GM12878 (cell line): ENCODE data around the gene LARGE1. TPM values are rescaled to one million over a fixed set of nuclear protein-coding genes. Genes with fewer than 3 reads are reported as not detected.

Experiments used
- ATAC-seq: fragments of 200-7000 bp; cut with Tn5 transposase; 3 replicates; pipeline ENCODE4 v1.9.1; 2020; ENCODE audit warnings: mild to moderate bottlenecking, moderate library complexity
- BruUV-seq: library from RNA; stranded (reverse); fragments of 400-500 nt; replicated peaks from 2 replicates; lab custom pipeline; 2021; lab: Mats Ljungman, UMichigan
- CTCF ChIA-PET: fragments of 300-600 bp; sonication (Branson Sonifier 250); formaldehyde crosslinking; extraction: SDS; loops from one replicate; lab custom pipeline; 2021; ENCODE audit warnings: inconsistent platforms; lab: Yijun Ruan, JAX
- POLR2A ChIA-PET: fragments of 350-600 bp; formaldehyde crosslinking; extraction: SDS; loops from one replicate; lab custom pipeline; 2021; ENCODE audit warnings: inconsistent platforms; lab: Charles Lee
- RAD21 ChIA-PET: fragments of 300-600 bp; sonication (Branson Sonifier 250); formaldehyde crosslinking; loops from one replicate; lab custom pipeline; 2023; ENCODE audit warnings: antibody characterized with exemption; ENCODE audit not compliant: unreplicated experiment; lab: Charles Lee
- SMC1A ChIA-PET: fragments of 300-600 bp; sonication (Branson Sonifier 250); formaldehyde crosslinking; loops from one replicate; lab custom pipeline; 2023; ENCODE audit not compliant: unreplicated experiment, uncharacterized antibody; lab: Charles Lee
- DNase-seq: peaks from one replicate; pipeline ENCODE4 v3.0.0-alpha.2; 2011; ENCODE audit warnings: low read depth, low spot score
- FAIRE-seq: peaks from 3 replicates; lab custom pipeline; 2011; peaks lifted over from hg19 to GRCh38; lab: Jason Lieb, UNC
- H2AFZ ChIP-seq: 2 replicates; pipeline ENCODE4 v1.6.0; 2011; ENCODE audit warnings: low read depth, low read length, control low read depth; ENCODE audit not compliant: control insufficient read depth
- H3K27ac ChIP-seq: 2 replicates; pipeline ENCODE4 v1.5.1; 2011; ENCODE audit warnings: control low read depth; ENCODE audit not compliant: control insufficient read depth, insufficient read depth
- H3K27me3 ChIP-seq, 2 experiments: replicated peaks in 1 of 2; 2 replicates each; pipeline versions ENCODE4 v1.6.0 to v1.6.1; 2011; ENCODE audit warnings: low read length in 1 of 2; ENCODE audit not compliant: control insufficient read depth in 2 of 2, insufficient read depth in 2 of 2
- H3K36me3 ChIP-seq, 2 experiments: 2 replicates each; pipeline ENCODE4 v1.5.1; 2011; ENCODE audit warnings: low read length in 1 of 2; ENCODE audit not compliant: control insufficient read depth in 2 of 2, insufficient read depth in 2 of 2
- H3K4me1 ChIP-seq: 2 replicates; pipeline ENCODE4 v1.6.1; 2011; ENCODE audit warnings: mild to moderate bottlenecking, low read length, moderate library complexity, mixed read lengths; ENCODE audit not compliant: control insufficient read depth, insufficient read depth
- H3K4me2 ChIP-seq: 2 replicates; pipeline ENCODE4 v1.6.0; 2011; ENCODE audit warnings: control low read depth; ENCODE audit not compliant: control insufficient read depth, insufficient read depth
- H3K4me3 ChIP-seq: fragments of 200-600 bp; sonication (generic); 2 replicates; pipeline ENCODE4 v1.5.1; 2016
- H3K79me2 ChIP-seq: 2 replicates; pipeline ENCODE4 v1.6.0; 2011; ENCODE audit warnings: low read length; ENCODE audit not compliant: control insufficient read depth, insufficient read depth
- H3K9ac ChIP-seq: 2 replicates; pipeline ENCODE4 v1.8.0; 2011; ENCODE audit warnings: low read length, control low read depth, mixed read lengths; ENCODE audit not compliant: control insufficient read depth, insufficient read depth
- H3K9me3 ChIP-seq: replicated peaks from 3 replicates; pipeline ENCODE4 v1.5.1; 2011; ENCODE audit warnings: mild to moderate bottlenecking, low read length; ENCODE audit not compliant: control insufficient read depth, insufficient read depth
- H4K20me1 ChIP-seq: 2 replicates; pipeline ENCODE4 v1.6.0; 2011; ENCODE audit not compliant: control insufficient read depth, insufficient read depth
- BRCA1 ChIP-seq: IDR thresholded peaks from 2 replicates; pipeline ENCODE4 v1.6.1; 2011; ENCODE audit warnings: low read depth, low read length, improper control_type of control experiment
- CBX3 ChIP-seq: fragments of 200-600 bp; sonication (generic); IDR thresholded peaks from 2 replicates; pipeline ENCODE4 v1.6.1; 2016; ENCODE audit warnings: low read depth, borderline replicate concordance
- CEBPZ ChIP-seq: fragments of 150-350 bp; IDR thresholded peaks from 2 replicates; pipeline ENCODE4 v1.6.1; 2016; ENCODE audit warnings: low read depth, low read length
- CHD2 ChIP-seq: IDR thresholded peaks from 2 replicates; pipeline ENCODE4 v1.6.1; 2011; ENCODE audit warnings: low read depth, low read length, improper control_type of control experiment, borderline replicate concordance
- CREM ChIP-seq: IDR thresholded peaks from 2 replicates; pipeline ENCODE4 v1.6.1; 2014; ENCODE audit warnings: antibody characterized with exemption, low read depth
- GATAD2B ChIP-seq: fragments of 450-650 bp; conservative IDR thresholded peaks from 2 replicates; pipeline ENCODE4 v1.6.1; 2017; ENCODE audit warnings: low read depth, mild to moderate bottlenecking, moderate library complexity
- HDGF ChIP-seq: fragments of 450-650 bp; IDR thresholded peaks from 2 replicates; pipeline ENCODE4 v1.6.1; 2016; ENCODE audit warnings: antibody characterized with exemption
- KLF5 ChIP-seq: fragments of 450-650 bp; IDR thresholded peaks from 2 replicates; pipeline ENCODE4 v1.6.1; 2014; ENCODE audit warnings: mild to moderate bottlenecking; ENCODE audit not compliant: partially characterized antibody
- NR2C2 ChIP-seq: IDR thresholded peaks from 2 replicates; pipeline ENCODE4 v1.6.1; 2011; ENCODE audit warnings: borderline replicate concordance, low read depth; ENCODE audit not compliant: control insufficient read depth, insufficient read length
- POLR2AphosphoS2 ChIP-seq: IDR thresholded peaks from 2 replicates; pipeline ENCODE4 v1.6.1; 2011; ENCODE audit warnings: low read depth, mild to moderate bottlenecking, low read length, improper control_type of control experiment, moderate library complexity
- POU2F2 ChIP-seq: IDR thresholded peaks from 3 replicates; pipeline ENCODE4 v1.6.1; 2011; ENCODE audit warnings: low read depth, mild to moderate bottlenecking, low read length, borderline replicate concordance
- SREBF1 ChIP-seq: IDR thresholded peaks from 2 replicates; pipeline ENCODE4 v1.6.1; 2012; ENCODE audit warnings: mild to moderate bottlenecking, low read length
- STAT1 ChIP-seq: fragments of 450-650 bp; conservative IDR thresholded peaks from 2 replicates; pipeline ENCODE4 v1.6.1; 2014; ENCODE audit warnings: antibody characterized with exemption, mild to moderate bottlenecking
- TCF3 ChIP-seq: IDR thresholded peaks from 2 replicates; pipeline ENCODE4 v1.6.1; 2012; ENCODE audit warnings: low read depth, mild to moderate bottlenecking, low read length, borderline replicate concordance; ENCODE audit not compliant: insufficient read depth
- USF1 ChIP-seq: IDR thresholded peaks from 2 replicates; pipeline ENCODE4 v1.6.1; 2011; ENCODE audit warnings: borderline replicate concordance, low read depth, mild to moderate bottlenecking, moderate library complexity, mixed read lengths, low read length; ENCODE audit not compliant: insufficient read depth; ENCODE audit errors: extremely low read length
- ZBTB33 ChIP-seq: fragments of 450-650 bp; IDR thresholded peaks from 2 replicates; pipeline ENCODE4 v1.6.1; 2017; ENCODE audit warnings: mild to moderate bottlenecking
- WGBS: methylation state at CpG from one replicate; pipeline ENCODE4 v1.1.6; 2016; ENCODE audit warnings: low lambda C conversion rate; ENCODE audit not compliant: insufficient replicate concordance, insufficient coverage; ENCODE audit errors: missing lambda C conversion rate; 5-methylcytosine and 5-hydroxymethylcytosine counted together
- in situ Hi-C: fragments of 300-500 bp; cut with MboI; formaldehyde crosslinking; loops from 9 replicates; pipeline ENCODE4 v1.14.3; 2018; ENCODE audit warnings: mixed read lengths
- intact Hi-C: fragments of 100-400 bp; cut with micrococcal nuclease; formaldehyde crosslinking; loops from one replicate; pipeline ENCODE4 v1.14.2; 2022; ENCODE audit not compliant: unreplicated experiment
- polyA plus RNA-seq, 11 experiments: library from polyadenylated mRNA; depleted of rRNA in 4 of 11; unstranded in 6 of 11; stranded (reverse) in 5 of 11; fragments of >200 nt; fragmentation: Nextera tagmentation in 4 of 11; fragmentation: Illumina TruSeq in 1 of 11; extraction: Ambion mirVana in 4 of 11; extraction: Trizol in 1 of 11; gene quantifications; 1 replicate in 1 of 11; 2 replicates in 10 of 11; pipeline versions ENCODE4 v1.2.1 to v1.2.3, GENCODE V29; 2011 to 2016; ENCODE audit warnings: inconsistent platforms in 2 of 11, missing spikeins in 2 of 11, low read depth in 1 of 11
- total RNA-seq, 4 experiments: library from RNA; depleted of rRNA in 3 of 4; stranded (reverse); fragments of >200 nt in 3 of 4; fragmentation: Illumina TruSeq in 1 of 4; extraction: Trizol in 1 of 4; gene quantifications; 2 replicates each; pipeline versions ENCODE4 v1.2.1 to v1.2.3, GENCODE V29; 2013 to 2021

Gene LARGE1
- total and polyA plus RNA-seq, 10 of the 15 experiments (the other 5 are each of a cell fraction or from before 2014, with no cell fraction given) = 3.2 to 41.4 (median 17.3) TPM

DNA sequence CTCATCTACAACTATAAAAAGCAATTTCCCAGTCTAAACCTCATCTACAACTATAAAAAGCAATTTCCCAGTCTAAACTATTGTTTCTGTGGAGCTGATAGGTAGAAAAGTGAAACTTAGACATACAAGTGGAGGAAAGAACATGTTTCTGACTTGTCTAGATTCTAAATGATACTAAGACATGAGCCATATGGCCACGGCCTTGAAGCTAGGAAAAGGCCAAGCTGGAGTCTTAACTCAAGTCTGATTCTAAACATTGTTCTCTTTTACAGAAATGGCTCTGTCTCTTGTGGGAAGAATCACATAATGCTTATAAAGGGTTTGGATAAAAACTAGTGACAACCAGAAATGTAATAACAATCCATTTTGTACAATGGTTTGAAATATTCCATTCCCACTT lies 43.8 kb upstream of the LARGE1 start:
- in situ Hi-C loops = loop anchor here (25.0 kb wide), 1 partner anchor 748 kb away; no protein-coding TSS in a partner anchor
- 4% methylated on average over 1 of the region's 1 CpG for WGBS
- Histone ChIP-seq H3K4me3 (no peak overlapping the region), H3K27me3 (no peaks in the 10 kb centered on the region), H3K9me3 (no peaks in the 10 kb centered on the region; the same call in 2 of the 3 replicates), H3K27ac (no peak overlapping the region), H2AFZ (no peak overlapping the region), H3K79me2 (no peaks in the 10 kb centered on the region), H3K4me1 (no peaks in the 10 kb centered on the region), H4K20me1 (no peaks in the 10 kb centered on the region), H3K36me3 (no peaks in the 10 kb centered on the region), H3K4me2 (no peak overlapping the region), H3K9ac (no peak overlapping the region)
- intact Hi-C loops = no loop called here
- TF ChIP-seq SREBF1 (no peak), ZBTB33 (no peak), HDGF (no peak), KLF5 (no peak), POLR2AphosphoS2 (no peak), CREM (no peak), USF1 (no peak), BRCA1 (no peak), POU2F2 (no peak), STAT1 (no peak), TCF3 (no peak), CHD2 (no peak), CBX3 (no peak), CEBPZ (no peak), GATAD2B (no peak), NR2C2 (no peak)
- ChIA-PET CTCF (no interaction called here), RAD21 (no interaction called here), SMC1A (no interaction called here), POLR2A (no interaction called here)
- BruUV-seq = no TSS peak
- ATAC-seq (no peak), DNase-seq (no peak), FAIRE-seq (no peak)
